HCT116 (cell line): ENCODE results near the gene MSH4. TPM values are rescaled to one million over a fixed set of nuclear protein-coding genes. Genes with fewer than 3 reads are reported as not detected.

Source experiments
- ATAC-seq: fragments of 200-7000 bp; cut with Tn5 transposase; 2 replicates; pipeline ENCODE4 v1.9.1; 2020; ENCODE audit warnings: mild to moderate bottlenecking, moderate library complexity
- BruUV-seq: library from RNA; stranded (reverse); fragments of 400-500 nt; replicated peaks from 2 replicates; lab custom pipeline; 2021; lab: Mats Ljungman, UMichigan
- CTCF ChIA-PET: fragments of 300-600 bp; sonication (Branson Sonifier 250); formaldehyde crosslinking; loops from one replicate; lab custom pipeline; 2021; ENCODE audit warnings: antibody characterized with exemption; lab: Charles Lee
- POLR2A ChIA-PET: fragments of 300-600, 350-600 bp; sonication (Branson Sonifier 250); formaldehyde crosslinking; loops from one replicate; lab custom pipeline; 2021; ENCODE audit warnings: antibody characterized with exemption; lab: Charles Lee
- RAD21 ChIA-PET, 2 experiments: fragments of 300-600 bp; sonication (Branson Sonifier 250); formaldehyde crosslinking; loops; one replicate each; lab custom pipeline; 2023; ENCODE audit warnings: low total read pairs in 2 of 2; ENCODE audit not compliant: uncharacterized antibody in 2 of 2, unreplicated experiment in 2 of 2, low non-redundant PET in 1 of 2; lab: Charles Lee
- DNase-seq: peaks from one replicate; pipeline ENCODE4 v3.0.0-alpha.2; 2010; ENCODE audit warnings: low read depth, low spot score
- H2AFZ ChIP-seq: fragments of 200-600 bp; shearing (Covaris generic), sonication (generic); 2 replicates; pipeline ENCODE4 v1.6.1; 2017; ENCODE audit warnings: low read depth, mixed run types, mixed read lengths, antibody characterized with exemption, low read length; ENCODE audit not compliant: poor library complexity, severe bottlenecking
- H3K27ac ChIP-seq: 2 replicates; pipeline ENCODE4 v1.5.1; 2012; ENCODE audit warnings: low read depth, low read length
- H3K27me3 ChIP-seq: fragments of 200-600 bp; sonication (generic); 2 replicates; pipeline ENCODE4 v1.6.1; 2016; ENCODE audit warnings: mixed run types, low read length, mixed read lengths; ENCODE audit not compliant: insufficient read depth
- H3K36me3 ChIP-seq, 2 experiments: fragments of 200-500 bp in 1 of 2; fragments of 200-600 bp in 1 of 2; sonication (Bioruptor generic) in 1 of 2; sonication (generic) in 1 of 2; 2 replicates each; pipeline versions ENCODE4 v1.5.1 to v1.6.1; 2014 to 2016; ENCODE audit warnings: low read length in 2 of 2, inconsistent platforms in 1 of 2, mixed read lengths in 1 of 2, mixed run types in 1 of 2; ENCODE audit not compliant: insufficient read depth in 2 of 2, control insufficient read depth in 1 of 2
- H3K4me1 ChIP-seq, 2 experiments: fragments of 200-600 bp in 1 of 2; sonication (generic) in 1 of 2; 2 replicates each; pipeline versions ENCODE4 v1.5.1 to v1.6.1; 2012 to 2017; ENCODE audit warnings: low read length in 2 of 2, inconsistent platforms in 1 of 2, mild to moderate bottlenecking in 1 of 2, mixed read lengths in 1 of 2, mixed run types in 1 of 2, moderate library complexity in 1 of 2; ENCODE audit not compliant: insufficient read depth in 2 of 2, control insufficient read depth in 1 of 2
- H3K4me2 ChIP-seq: fragments of 200-600 bp; sonication (generic); 2 replicates; pipeline ENCODE4 v1.6.1; 2017; ENCODE audit warnings: mixed run types, low read length, mixed read lengths
- H3K4me3 ChIP-seq, 2 experiments: fragments of 200-600 bp in 1 of 2; sonication (generic) in 1 of 2; replicated peaks in 1 of 2; 2 replicates each; pipeline ENCODE4 v1.5.1; 2011 to 2016; ENCODE audit warnings: low read length in 2 of 2, control low read depth in 1 of 2, low read depth in 1 of 2, mild to moderate bottlenecking in 1 of 2, mixed read lengths in 1 of 2, mixed run types in 1 of 2
- H3K79me2 ChIP-seq: fragments of 200-600 bp; sonication (generic); 2 replicates; pipeline ENCODE4 v1.6.1; 2017; ENCODE audit warnings: mild to moderate bottlenecking, mixed run types, low read length, moderate library complexity, mixed read lengths; ENCODE audit not compliant: insufficient read depth
- H3K9ac ChIP-seq: fragments of 200-600 bp; sonication (generic); 2 replicates; pipeline ENCODE4 v1.6.1; 2016; ENCODE audit warnings: low read length, mixed read lengths
- H3K9me2 ChIP-seq: fragments of 200-600 bp; sonication (generic), shearing (Covaris generic); 2 replicates; pipeline ENCODE4 v1.6.1; 2017; ENCODE audit warnings: mixed run types, mild to moderate bottlenecking, moderate library complexity; ENCODE audit not compliant: insufficient read depth
- H3K9me3 ChIP-seq, 2 experiments: fragments of 200-500 bp in 1 of 2; fragments of 200-600 bp in 1 of 2; sonication (Bioruptor generic) in 1 of 2; sonication (generic) in 1 of 2; 2 replicates each; pipeline ENCODE4 v1.6.1; 2014 to 2017; ENCODE audit warnings: low read length in 2 of 2, mixed read lengths in 2 of 2, inconsistent platforms in 1 of 2, low read depth in 1 of 2, mild to moderate bottlenecking in 1 of 2, mixed run types in 1 of 2, moderate library complexity in 1 of 2; ENCODE audit not compliant: control insufficient read depth in 1 of 2, insufficient read depth in 1 of 2
- H4K20me1 ChIP-seq: fragments of 200-600 bp; sonication (generic), shearing (Covaris generic); 2 replicates; pipeline ENCODE4 v1.6.1; 2017; ENCODE audit warnings: mixed run types, mild to moderate bottlenecking, moderate library complexity; ENCODE audit not compliant: insufficient read depth
- EZH2phosphoT487 ChIP-seq: fragments of 200-600 bp; IDR thresholded peaks from 2 replicates; pipeline ENCODE4 v1.6.1; 2018; ENCODE audit warnings: antibody characterized with exemption, borderline replicate concordance
- FOSL1 ChIP-seq: IDR thresholded peaks from 2 replicates; pipeline ENCODE4 v1.6.1; 2012; ENCODE audit warnings: low read depth
- MAX ChIP-seq: IDR thresholded peaks from 2 replicates; pipeline ENCODE4 v1.6.1; 2012
- POLR2A ChIP-seq: IDR thresholded peaks from 2 replicates; pipeline ENCODE4 v1.7.0; 2011; ENCODE audit warnings: borderline replicate concordance; ENCODE audit not compliant: insufficient read depth, insufficient read length; ENCODE audit errors: extremely low read depth
- POLR2AphosphoS5 ChIP-seq: IDR thresholded peaks from 2 replicates; pipeline ENCODE4 v1.6.1; 2011; ENCODE audit warnings: mild to moderate bottlenecking, low read depth, low read length, moderate library complexity
- RAD21 ChIP-seq: IDR thresholded peaks from 2 replicates; pipeline ENCODE4 v1.6.1; 2012; ENCODE audit warnings: low read depth, mild to moderate bottlenecking
- REST ChIP-seq: IDR thresholded peaks from 2 replicates; pipeline ENCODE4 v1.6.1; 2012; ENCODE audit warnings: low read depth
- TCF7L2 ChIP-seq: IDR thresholded peaks from 2 replicates; pipeline ENCODE4 v1.7.0; 2011; ENCODE audit warnings: borderline replicate concordance, inconsistent platforms; ENCODE audit not compliant: insufficient read depth, insufficient read length; ENCODE audit errors: extremely low read depth
- ZBTB33 ChIP-seq: IDR thresholded peaks from 2 replicates; pipeline ENCODE4 v1.6.1; 2011; ENCODE audit warnings: mild to moderate bottlenecking, low read length, moderate library complexity; ENCODE audit not compliant: insufficient replicate concordance; ENCODE audit errors: extremely low read depth
- ZFX ChIP-seq: fragments of 450-650 bp; IDR thresholded peaks from 2 replicates; pipeline ENCODE4 v1.6.1; 2017
- ZNF274 ChIP-seq: fragments of 200-500 bp; sonication (Bioruptor generic); IDR thresholded peaks from 2 replicates; pipeline ENCODE4 v1.6.1; 2014; ENCODE audit warnings: mild to moderate bottlenecking, low read depth, low read length, inconsistent platforms
- intact Hi-C: fragments of 100-400 bp; cut with micrococcal nuclease; formaldehyde crosslinking; loops from 2 replicates; pipeline ENCODE4 v1.10.0; 2022
- total RNA-seq: library from RNA; stranded (reverse); gene quantifications from one replicate; pipeline ENCODE4 v1.2.1, GENCODE V29; 2021; ENCODE audit not compliant: unreplicated experiment

The MSH4 gene
- total RNA-seq, 1 experiment from 2014 or later: 1.7 TPM

GRCh38 chr1:75787524-75787923 lies 9.2 kb upstream of the MSH4 start:
- TF ChIP-seq ZBTB33 (no peak), TCF7L2 (no peak), POLR2A (no peak)
- ChIA-PET CTCF (no interaction called here), RAD21 (no interaction called here), POLR2A (interaction anchor here (2.0 kb wide), 1 partner anchor 23 kb away, joined by 6 read pairs; no protein-coding TSS in a partner anchor)
- Histone ChIP-seq H3K9me3 (no peaks in the 10 kb centered on the region), H3K9me2 (no peaks in the 10 kb centered on the region), H3K27me3 (no peaks in the 10 kb centered on the region), H3K4me2 (peak overlapping the region; percentile 81), H2AFZ (no peak overlapping the region), H3K79me2 (peaks cover 65% of the 10 kb centered on the region), H3K4me3 (peak overlapping the region; percentile 67 to 78), H3K4me1 (peaks cover 7 to 49% of the 10 kb centered on the region in 2 experiments; a peak in 3 of 4 replicates), H3K9ac (peak overlapping the region; percentile 78), H3K27ac (peak overlapping the region; percentile 97), H3K36me3 (peaks cover 37 to 60% of the 10 kb centered on the region in 2 experiments), H4K20me1 (peaks cover 44% of the 10 kb centered on the region)
- no peak for DNase-seq
- intact Hi-C loops: loop anchor here (2.0 to 5.0 kb wide), 2 partner anchors 115 to 155 kb away; no protein-coding TSS in a partner anchor
- no TSS peak for BruUV-seq
- ATAC-seq: no peak

- Histone ChIP-seq H3K79me2 (peaks cover 83% of the 10 kb centered on the region), H2AFZ (no peak overlapping the region), H3K27ac (no peak overlapping the region; the same call in 1 of the 2 replicates), H3K36me3 (peaks cover 60 to 84% of the 10 kb centered on the region in 2 experiments), H3K9me2 (no peaks in the 10 kb centered on the region), H3K4me2 (peak overlapping the region; percentile 81; the same call in 1 of the 2 replicates), H3K9ac (no peak overlapping the region), H3K27me3 (no peaks in the 10 kb centered on the region), H3K4me1 (peaks cover 7 to 39% of the 10 kb centered on the region in 2 experiments; a peak in 3 of 4 replicates), H3K4me3 (no peak overlapping the region), H4K20me1 (peaks cover 66% of the 10 kb centered on the region), H3K9me3 (no peaks in the 10 kb centered on the region)
- ChIA-PET POLR2A (no interaction called here), CTCF (no interaction called here), RAD21 (no interaction called here)
- no peak for ATAC-seq
- BruUV-seq: no TSS peak
- intact Hi-C loops: loop anchor here (5.0 kb wide), 1 partner anchor 158 kb away; no protein-coding TSS in a partner anchor
- DNase-seq: no peak
- TF ChIP-seq RAD21 (no peak), ZFX (no peak), FOSL1 (no peak), ZNF274 (no peak), REST (no peak), EZH2phosphoT487 (no peak), ZBTB33 (no peak), POLR2AphosphoS5 (no peak), MAX (no peak)
Observed at GRCh38 chr1:75789988-75790387, 6.7 kb upstream of the MSH4 start.
